H9 (cell line): ENCODE results near the gene LRP5. TPM values are rescaled to one million over a fixed set of nuclear protein-coding genes. Genes with fewer than 3 reads are reported as not detected.

Source experiments
- DNase-seq: peaks from one replicate; pipeline ENCODE4 v3.0.0-alpha.2; 2017
- H2AFZ ChIP-seq: one replicate; pipeline ENCODE4 v1.6.1; 2013; ENCODE audit warnings: mild to moderate bottlenecking, low read length, control low read depth, moderate library complexity
- H2AK5ac ChIP-seq: 2 replicates; pipeline ENCODE4 v1.6.1; 2013; ENCODE audit warnings: low read length, control low read depth, mixed read lengths; ENCODE audit not compliant: insufficient read length
- H2BK120ac ChIP-seq: one replicate; pipeline ENCODE4 v1.6.1; 2013; ENCODE audit warnings: low read depth, mild to moderate bottlenecking, low read length, control low read depth, inconsistent platforms; ENCODE audit not compliant: poor library complexity, severe bottlenecking
- H2BK12ac ChIP-seq: 2 replicates; pipeline ENCODE4 v1.6.1; 2013; ENCODE audit warnings: low read length, control low read depth, mixed read lengths, low read depth; ENCODE audit not compliant: insufficient read length
- H2BK15ac ChIP-seq: 2 replicates; pipeline ENCODE4 v1.6.1; 2013; ENCODE audit warnings: low read depth, low read length, control low read depth
- H2BK20ac ChIP-seq: one replicate; pipeline ENCODE4 v1.6.1; 2013; ENCODE audit warnings: low read depth, mild to moderate bottlenecking, low read length, control low read depth, inconsistent platforms; ENCODE audit not compliant: poor library complexity, severe bottlenecking
- H2BK5ac ChIP-seq: 2 replicates; pipeline ENCODE4 v1.6.1; 2013; ENCODE audit warnings: low read length, control low read depth, mixed read lengths; ENCODE audit not compliant: insufficient read length
- H3K14ac ChIP-seq: 2 replicates; pipeline ENCODE4 v1.6.1; 2013; ENCODE audit warnings: low read length, control low read depth; ENCODE audit not compliant: insufficient read depth
- H3K18ac ChIP-seq: 2 replicates; pipeline ENCODE4 v1.6.1; 2013; ENCODE audit warnings: low read depth, mild to moderate bottlenecking, mixed read lengths, low read length, control low read depth; ENCODE audit not compliant: insufficient read length
- H3K23ac ChIP-seq: 2 replicates; pipeline ENCODE4 v1.6.1; 2013; ENCODE audit warnings: low read length, control low read depth, mixed read lengths, low read depth; ENCODE audit not compliant: insufficient read length
- H3K23me2 ChIP-seq: 2 replicates; pipeline ENCODE4 v1.6.1; 2013; ENCODE audit warnings: low read depth, mild to moderate bottlenecking, mixed read lengths, low read length, control low read depth; ENCODE audit not compliant: insufficient read length, poor library complexity, severe bottlenecking
- H3K27ac ChIP-seq: 2 replicates; pipeline ENCODE4 v1.5.1; 2013; ENCODE audit warnings: low read length, control low read depth, mixed read lengths, low read depth; ENCODE audit not compliant: insufficient read length
- H3K27me3 ChIP-seq: 2 replicates; pipeline ENCODE4 v1.6.1; 2013; ENCODE audit warnings: low read length, control low read depth, inconsistent platforms; ENCODE audit not compliant: insufficient read depth
- H3K4ac ChIP-seq: 2 replicates; pipeline ENCODE4 v1.6.1; 2013; ENCODE audit warnings: low read depth, mild to moderate bottlenecking, control low read depth, inconsistent platforms, low read length, moderate library complexity
- H3K4me1 ChIP-seq: 2 replicates; pipeline ENCODE4 v1.6.1; 2013; ENCODE audit warnings: low read length, control low read depth, inconsistent platforms; ENCODE audit not compliant: insufficient read depth
- H3K4me2 ChIP-seq: 2 replicates; pipeline ENCODE4 v1.6.1; 2013; ENCODE audit warnings: low read length, control low read depth, mixed read lengths; ENCODE audit not compliant: insufficient read length, insufficient read depth
- H3K56ac ChIP-seq: 2 replicates; pipeline ENCODE4 v1.6.1; 2013; ENCODE audit warnings: low read depth, mild to moderate bottlenecking, mixed read lengths, low read length, control low read depth; ENCODE audit not compliant: insufficient read length
- H3K79me1 ChIP-seq: 2 replicates; pipeline ENCODE4 v1.6.1; 2013; ENCODE audit warnings: low read depth, mild to moderate bottlenecking, moderate library complexity, low read length, control low read depth, inconsistent platforms; ENCODE audit not compliant: insufficient read depth, poor library complexity, severe bottlenecking
- H3K79me2 ChIP-seq: 2 replicates; pipeline ENCODE4 v1.6.1; 2013; ENCODE audit warnings: low read length, control low read depth, inconsistent platforms; ENCODE audit not compliant: insufficient read depth
- H3K9ac ChIP-seq: 2 replicates; pipeline ENCODE4 v1.6.1; 2013; ENCODE audit warnings: low read length, control low read depth, mixed read lengths; ENCODE audit not compliant: insufficient read length; ENCODE audit errors: extremely low read depth
- H3K9me3 ChIP-seq: one replicate; pipeline ENCODE4 v1.6.1; 2013; ENCODE audit warnings: low read depth, low read length, inconsistent platforms; ENCODE audit not compliant: control insufficient read depth
- H3T11ph ChIP-seq: one replicate; pipeline ENCODE4 v1.6.1; 2013; ENCODE audit warnings: mild to moderate bottlenecking, low read length, control low read depth, inconsistent platforms
- H4K20me1 ChIP-seq: one replicate; pipeline ENCODE4 v1.6.1; 2013; ENCODE audit not compliant: control insufficient read depth, insufficient read length, insufficient read depth
- H4K5ac ChIP-seq: 2 replicates; pipeline ENCODE4 v1.6.1; 2013; ENCODE audit warnings: low read depth, mild to moderate bottlenecking, mixed read lengths, low read length, control low read depth; ENCODE audit not compliant: insufficient read length
- H4K8ac ChIP-seq: replicated peaks from 2 replicates; pipeline ENCODE4 v1.6.1; 2013; ENCODE audit warnings: low read length, control low read depth, mixed read lengths, low read depth; ENCODE audit not compliant: insufficient read length
- H4K91ac ChIP-seq: 2 replicates; pipeline ENCODE4 v1.6.1; 2013; ENCODE audit warnings: low read depth, mild to moderate bottlenecking, moderate library complexity, mixed read lengths, low read length, control low read depth; ENCODE audit not compliant: insufficient read length
- H3K27ac Mint-ChIP-seq, 3 experiments: 2 replicates in 2 of 3; 3 replicates in 1 of 3; pipeline ENCODE4 v1.8.0; 2020 to 2021; ENCODE audit warnings: mixed read lengths in 3 of 3, mild to moderate bottlenecking in 1 of 3, moderate library complexity in 1 of 3
- H3K27me3 Mint-ChIP-seq: 2 replicates; pipeline ENCODE4 v1.8.0; 2021; ENCODE audit warnings: low read depth, mild to moderate bottlenecking, moderate library complexity, mixed read lengths
- H3K36me3 Mint-ChIP-seq, 3 experiments: 2 replicates in 2 of 3; 3 replicates in 1 of 3; pipeline ENCODE4 v1.8.0; 2020 to 2021; ENCODE audit warnings: low read depth in 3 of 3, mixed read lengths in 3 of 3; ENCODE audit not compliant: insufficient read depth in 1 of 3
- H3K4me1 Mint-ChIP-seq, 2 experiments: 2 replicates each; pipeline ENCODE4 v1.8.0; 2020; ENCODE audit warnings: mixed read lengths in 2 of 2
- H3K4me3 Mint-ChIP-seq, 2 experiments: 2 replicates in 1 of 2; 3 replicates in 1 of 2; pipeline ENCODE4 v1.8.0; 2020 to 2021; ENCODE audit warnings: mild to moderate bottlenecking in 2 of 2, mixed read lengths in 2 of 2, moderate library complexity in 1 of 2
- H3K9me3 Mint-ChIP-seq, 2 experiments: 2 replicates in 1 of 2; 3 replicates in 1 of 2; pipeline ENCODE4 v1.8.0; 2020; ENCODE audit warnings: mild to moderate bottlenecking in 2 of 2, mixed read lengths in 2 of 2, moderate library complexity in 1 of 2
- CTCF ChIP-seq: fragments of 200-600 bp; sonication (generic); conservative IDR thresholded peaks from 3 replicates; pipeline ENCODE4 v1.8.0; 2021; ENCODE audit warnings: antibody characterized with exemption, mild to moderate bottlenecking
- WGBS: extraction: QIAGEN DNeasy Blood & Tissue Kit; methylation state at CpG from one replicate; pipeline ENCODE4 v1.1.7; 2013; ENCODE audit warnings: missing lambda C conversion rate, low lambda C conversion rate, mixed read lengths; ENCODE audit not compliant: insufficient read length; ENCODE audit errors: extremely low coverage; 5-methylcytosine and 5-hydroxymethylcytosine counted together
- total RNA-seq: library from RNA; stranded (reverse); gene quantifications from 2 replicates; pipeline ENCODE4 v1.2.1, GENCODE V29; 2021

The LRP5 gene
- total RNA-seq, 1 experiment from 2014 or later, result 38.4 TPM

DNA sequence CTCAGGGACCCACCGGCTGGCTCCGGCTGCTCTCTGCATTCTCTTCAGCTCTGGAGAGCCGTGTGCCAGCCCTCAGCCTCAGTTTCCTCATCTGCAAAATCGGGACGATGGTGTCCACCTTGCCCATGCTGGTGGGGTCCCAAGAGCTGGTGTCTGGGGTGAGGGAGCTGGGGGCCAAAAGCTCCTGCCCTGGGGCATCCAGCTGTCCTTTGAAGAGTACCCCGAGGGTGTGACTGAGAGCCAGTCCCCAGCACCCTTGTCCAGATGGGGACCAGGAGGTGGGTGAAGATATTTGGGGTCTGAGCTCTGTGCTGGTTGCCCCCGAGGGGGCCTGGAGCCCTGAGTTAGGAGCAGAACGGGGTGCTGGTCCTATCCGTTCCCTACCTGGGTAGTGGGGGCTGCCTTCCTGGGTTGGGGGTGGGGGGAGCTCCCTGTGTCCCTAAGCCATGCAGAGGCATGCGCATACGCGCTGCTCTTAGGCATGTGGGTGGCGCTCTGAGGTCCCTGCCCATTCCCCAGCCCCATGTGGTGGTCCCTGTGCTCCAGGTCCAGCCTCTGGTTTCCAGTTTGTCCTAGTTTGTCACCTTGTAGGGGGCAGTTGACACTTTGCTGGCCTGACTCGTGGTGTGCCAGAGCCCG is 4.9 kb downstream of the LRP5 start:
- H3K27me3 ChIP-seq, result no peaks in the 10 kb centered on the region
- H3K27me3 Mint-ChIP-seq, result no peaks in the 10 kb centered on the region; the same call in 1 of the 2 replicates
- no peaks in the 10 kb centered on the region for H3K9me3 ChIP-seq
- peak; percentile 32 for DNase-seq
- no peak overlapping the region for H4K5ac ChIP-seq
- no peak overlapping the region for H3K18ac ChIP-seq
- H2AK5ac ChIP-seq, result no peak overlapping the region
- H3K79me2 ChIP-seq, result peaks cover 23% of the 10 kb centered on the region; the same call in 1 of the 2 replicates
- H3K36me3 Mint-ChIP-seq, result peaks cover 7 to 12% (median 7%) of the 10 kb centered on the region in 3 experiments; a peak in 4 of 7 replicates
- peaks cover 0 to 5% of the 10 kb centered on the region in 2 experiments; a peak in 3 of 5 replicates for H3K9me3 Mint-ChIP-seq
- peaks cover 6% of the 10 kb centered on the region; the same call in 1 of the 2 replicates for H3K4me1 ChIP-seq
- no peak overlapping the region for H3K4me2 ChIP-seq
- H2BK20ac ChIP-seq, result no peak overlapping the region
- no peak overlapping the region for H3T11ph ChIP-seq
- H2BK12ac ChIP-seq, result no peak overlapping the region
- no peak overlapping the region for H3K4ac ChIP-seq
- H3K23me2 ChIP-seq, result peaks cover 13% of the 10 kb centered on the region
- H4K20me1 ChIP-seq, result no peaks in the 10 kb centered on the region
- no peak overlapping the region for H3K56ac ChIP-seq
- H2BK5ac ChIP-seq, result no peak overlapping the region
- H4K91ac ChIP-seq, result no peak overlapping the region
- WGBS, result no CpG with 5 or more reads among the region's 15 CpGs
- no peak overlapping the region for H2AFZ ChIP-seq
- H3K4me1 Mint-ChIP-seq, result peaks cover 50% of the 10 kb centered on the region in 2 experiments
- peak overlapping the region; percentile 61; the same call in 1 of the 2 replicates for H3K14ac ChIP-seq
- no peak overlapping the region for H3K23ac ChIP-seq
- no peak overlapping the region for H3K9ac ChIP-seq
- H4K8ac ChIP-seq, result no peak overlapping the region
- no peak for TF ChIP-seq CTCF
- no peak overlapping the region for H3K27ac ChIP-seq
- no peak overlapping the region for H2BK15ac ChIP-seq
- no peaks in the 10 kb centered on the region for H3K79me1 ChIP-seq
- H3K27ac Mint-ChIP-seq, result no peak overlapping the region; a peak in 1 of 7 replicates
- no peak overlapping the region for H3K4me3 Mint-ChIP-seq
- no peak overlapping the region for H2BK120ac ChIP-seq
